IMR-90 (cell line): ENCODE measurements around the gene KCNK10. TPM values are rescaled to one million over a fixed set of nuclear protein-coding genes. Genes with fewer than 3 reads are reported as not detected.

Experiments used
- ATAC-seq: fragments of 200-7000 bp; cut with Tn5 transposase; 2 replicates; pipeline ENCODE4 v1.9.1; 2020; ENCODE audit warnings: low read depth, mild to moderate bottlenecking, moderate library complexity
- BruUV-seq: library from RNA; stranded (reverse); fragments of 400-500 nt; replicated peaks from 2 replicates; lab custom pipeline; 2021; lab: Mats Ljungman, UMichigan
- CTCF ChIA-PET: fragments of 300-600 bp; formaldehyde crosslinking; extraction: SDS; loops from one replicate; lab custom pipeline; 2021; ENCODE audit warnings: antibody characterized with exemption; lab: Yijun Ruan, JAX
- POLR2A ChIA-PET: fragments of 300-600 bp; sonication (Branson Sonifier 250); formaldehyde crosslinking; loops from one replicate; lab custom pipeline; 2022; ENCODE audit warnings: antibody characterized with exemption; ENCODE audit not compliant: unreplicated experiment; lab: Charles Lee
- DNase-seq: peaks from one replicate; pipeline ENCODE4 v3.0.0; 2013
- H2AFZ ChIP-seq: replicated peaks from 2 replicates; pipeline ENCODE3; 2013; ENCODE audit warnings: low read length, mild to moderate bottlenecking; ENCODE audit not compliant: poor library complexity
- H2AK5ac ChIP-seq: 2 replicates; pipeline ENCODE4 v1.6.1; 2013; ENCODE audit warnings: low read depth, low read length, inconsistent platforms
- H2AK9ac ChIP-seq: replicated peaks from 2 replicates; pipeline ENCODE3; 2013; ENCODE audit warnings: mild to moderate bottlenecking, low read depth, low read length, moderate library complexity; ENCODE audit not compliant: poor library complexity
- H2BK120ac ChIP-seq: 2 replicates; pipeline ENCODE4 v1.6.1; 2013; ENCODE audit warnings: low read depth, low read length, inconsistent platforms
- H2BK15ac ChIP-seq: 3 replicates; pipeline ENCODE4 v1.6.1; 2013; ENCODE audit warnings: low read depth, low read length, inconsistent platforms
- H2BK20ac ChIP-seq: 2 replicates; pipeline ENCODE4 v1.6.1; 2013; ENCODE audit warnings: low read depth, mild to moderate bottlenecking, inconsistent platforms, low read length, moderate library complexity
- H2BK5ac ChIP-seq: 2 replicates; pipeline ENCODE4 v1.6.1; 2013; ENCODE audit warnings: mild to moderate bottlenecking, low read depth, low read length, inconsistent platforms; ENCODE audit not compliant: poor library complexity, severe bottlenecking
- H3K14ac ChIP-seq: replicated peaks from 2 replicates; pipeline ENCODE4 v1.6.1; 2013; ENCODE audit warnings: low read depth, low read length, inconsistent platforms
- H3K18ac ChIP-seq: 2 replicates; pipeline ENCODE4 v1.6.1; 2013; ENCODE audit warnings: low read depth, low read length, control low read depth
- H3K23ac ChIP-seq: 2 replicates; pipeline ENCODE4 v1.6.1; 2013; ENCODE audit warnings: low read depth, low read length, inconsistent platforms
- H3K27ac ChIP-seq: 2 replicates; pipeline ENCODE4 v1.5.1; 2013; ENCODE audit warnings: mild to moderate bottlenecking, control low read depth, low read length; ENCODE audit not compliant: insufficient read depth
- H3K27me3 ChIP-seq: 2 replicates; pipeline ENCODE4 v1.6.1; 2013; ENCODE audit warnings: low read length; ENCODE audit not compliant: control insufficient read depth, insufficient read depth
- H3K36me3 ChIP-seq: 2 replicates; pipeline ENCODE4 v1.6.1; 2013; ENCODE audit warnings: low read length, mixed read lengths; ENCODE audit not compliant: control insufficient read depth, insufficient read depth
- H3K4ac ChIP-seq: 2 replicates; pipeline ENCODE4 v1.6.1; 2013; ENCODE audit warnings: low read depth, low read length, inconsistent platforms
- H3K4me1 ChIP-seq: 2 replicates; pipeline ENCODE4 v1.6.1; 2013; ENCODE audit warnings: low read length, mixed read lengths; ENCODE audit not compliant: control insufficient read depth, insufficient read depth
- H3K4me2 ChIP-seq: 2 replicates; pipeline ENCODE4 v1.6.1; 2013; ENCODE audit warnings: low read depth, mild to moderate bottlenecking, control low read depth, low read length, moderate library complexity
- H3K4me3 ChIP-seq: 2 replicates; pipeline ENCODE4 v1.5.1; 2013; ENCODE audit warnings: low read depth, mild to moderate bottlenecking, control low read depth, low read length, moderate library complexity; ENCODE audit not compliant: insufficient read depth
- H3K56ac ChIP-seq: 2 replicates; pipeline ENCODE4 v1.6.1; 2013; ENCODE audit warnings: low read length, inconsistent platforms; ENCODE audit not compliant: insufficient read depth; ENCODE audit errors: extremely low read depth
- H3K79me1 ChIP-seq, 2 experiments: 2 replicates each; pipeline ENCODE4 v1.6.1; 2013; ENCODE audit warnings: low read length in 2 of 2, inconsistent platforms in 1 of 2, low read depth in 1 of 2
- H3K9ac ChIP-seq: 2 replicates; pipeline ENCODE4 v1.6.1; 2013; ENCODE audit warnings: low read depth, low read length, control low read depth
- H3K9me1 ChIP-seq: 2 replicates; pipeline ENCODE4 v1.6.1; 2013; ENCODE audit warnings: low read length, inconsistent platforms; ENCODE audit not compliant: insufficient read depth
- H3K9me3 ChIP-seq: 2 replicates; pipeline ENCODE4 v1.6.1; 2013; ENCODE audit warnings: low read length; ENCODE audit not compliant: control insufficient read depth, insufficient read depth
- H4K20me1 ChIP-seq: 2 replicates; pipeline ENCODE4 v1.6.1; 2013; ENCODE audit warnings: low read length, inconsistent platforms; ENCODE audit not compliant: insufficient read depth
- H4K5ac ChIP-seq: 2 replicates; pipeline ENCODE4 v1.6.1; 2013; ENCODE audit warnings: mild to moderate bottlenecking, low read depth, low read length, control low read depth
- H4K8ac ChIP-seq, 2 experiments: 2 replicates each; pipeline ENCODE4 v1.6.1; 2013; ENCODE audit warnings: low read depth in 2 of 2, low read length in 2 of 2, control low read depth in 1 of 2, inconsistent platforms in 1 of 2
- H4K91ac ChIP-seq: 2 replicates; pipeline ENCODE4 v1.6.1; 2013; ENCODE audit warnings: low read depth, low read length, inconsistent platforms; ENCODE audit not compliant: insufficient read depth
- CEBPB ChIP-seq: IDR thresholded peaks from 2 replicates; pipeline ENCODE4 v1.6.1; 2012; ENCODE audit warnings: low read depth, low read length, improper control_type of control experiment
- MAFK ChIP-seq: IDR thresholded peaks from 2 replicates; pipeline ENCODE4 v1.6.1; 2012; ENCODE audit warnings: low read depth, low read length, improper control_type of control experiment
- WGBS, 2 experiments: methylation state at CpG; one replicate each; pipeline versions ENCODE4 v1.1.5 to v1.1.7; 2013; ENCODE audit warnings: missing lambda C conversion rate in 2 of 2; ENCODE audit not compliant: insufficient read length in 1 of 2; ENCODE audit errors: extremely low coverage in 2 of 2; 5-methylcytosine and 5-hydroxymethylcytosine counted together
- dilution Hi-C: fragments of 300-500 bp; cut with HindIII; formaldehyde crosslinking; loops from one replicate; pipeline ENCODE4 v1.14.3; 2018; ENCODE audit warnings: low sequenced_read_pairs; ENCODE audit not compliant: unreplicated experiment
- in situ Hi-C: fragments of 300-500 bp; cut with MboI; formaldehyde crosslinking; loops from 3 replicates; pipeline ENCODE4 v1.14.3; 2019; ENCODE audit warnings: low sequenced_read_pairs, inconsistent platforms, mixed read lengths
- intact Hi-C: fragments of 100-400 bp; cut with micrococcal nuclease; formaldehyde crosslinking; loops from 2 replicates; pipeline ENCODE4 v1.10.0; 2022
- polyA plus RNA-seq, 3 experiments: library from polyadenylated mRNA; depleted of rRNA; stranded (reverse); fragments of >200 nt; gene quantifications; 2 replicates each; pipeline ENCODE4 v1.2.3, GENCODE V29; 2012; ENCODE audit warnings: low replicate concordance in 1 of 3
- total RNA-seq: library from RNA; depleted of rRNA; stranded (reverse); fragments of >200 nt; gene quantifications from 2 replicates; pipeline ENCODE4 v1.2.3, GENCODE V29; 2012

The KCNK10 gene
- total and polyA plus RNA-seq, 2 of the 4 experiments (the other 2 are of a cell fraction): not detected

DNA sequence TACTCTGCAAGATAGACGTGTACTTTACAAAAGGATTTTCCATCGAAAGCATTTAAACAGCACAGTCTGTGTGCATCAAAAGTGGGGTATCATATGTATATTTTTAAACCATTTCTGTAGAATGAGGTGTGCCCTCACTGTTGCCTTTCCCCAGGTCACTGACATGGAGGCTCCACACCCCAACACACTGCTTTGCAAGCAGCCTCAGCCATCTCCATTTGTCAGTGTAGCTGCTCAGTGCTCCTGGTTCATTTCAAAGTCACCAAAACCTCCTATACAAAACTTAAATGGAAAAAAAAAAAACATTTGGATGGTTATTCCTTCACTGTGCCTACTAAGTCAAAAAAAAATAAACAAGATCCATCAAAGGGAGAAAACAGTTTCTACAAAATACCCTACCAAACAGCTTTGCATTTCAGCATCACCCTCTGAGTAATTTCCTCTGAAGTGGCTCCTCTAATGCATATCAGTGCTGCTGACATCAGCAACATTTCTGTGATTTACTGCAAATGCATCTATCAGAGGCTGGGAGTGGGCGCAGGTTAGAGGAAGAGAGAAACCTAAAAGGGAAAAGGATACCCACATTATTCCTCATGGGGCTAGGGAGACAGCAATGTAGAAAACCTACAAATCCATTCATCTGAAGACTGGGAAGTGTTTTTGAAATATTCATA lies 46.0 kb downstream of the KCNK10 start:
- Histone ChIP-seq H3K4me3 (no peak overlapping the region), H3K4me2 (no peak overlapping the region), H2AK9ac (no peak overlapping the region), H2AK5ac (no peak overlapping the region), H3K14ac (no peak overlapping the region), H3K9me1 (no peaks in the 10 kb centered on the region), H4K8ac (no peak overlapping the region), H3K9ac (no peak overlapping the region), H3K18ac (no peak overlapping the region), H3K27me3 (no peaks in the 10 kb centered on the region), H4K91ac (no peak overlapping the region), H3K4me1 (no peaks in the 10 kb centered on the region), H3K4ac (no peak overlapping the region), H4K5ac (no peak overlapping the region), H2BK5ac (no peak overlapping the region), H2BK20ac (no peak overlapping the region), H3K56ac (no peak overlapping the region), H2AFZ (no peak overlapping the region), H3K79me1 (no peaks in the 10 kb centered on the region), H2BK120ac (no peak overlapping the region), H3K27ac (no peak overlapping the region), H3K36me3 (no peaks in the 10 kb centered on the region), H4K20me1 (no peaks in the 10 kb centered on the region), H2BK15ac (no peak overlapping the region), H3K9me3 (no peaks in the 10 kb centered on the region), H3K23ac (no peak overlapping the region)
- WGBS, 2 experiments: no CpG with 5 or more reads among the region's 3 CpGs
- dilution Hi-C loops: no loop called here
- POLR2A ChIA-PET: no interaction called here
- no peak for DNase-seq
- CTCF ChIA-PET: no interaction called here
- peak; percentile 63 for TF ChIP-seq MAFK
- TF ChIP-seq CEBPB: no peak
- ATAC-seq: no peak
- in situ Hi-C loops: no loop called here
- BruUV-seq: no TSS peak
- intact Hi-C loops: no loop called here
